HEK293 (cell line): ENCODE data around the gene SRI.

Source experiments
- ELK4 ChIP-seq: IDR thresholded peaks from 2 replicates; pipeline ENCODE4 v1.6.1; 2011; ENCODE audit warnings: mild to moderate bottlenecking, low read depth, low read length, borderline replicate concordance
- GLIS1 ChIP-seq: fragments of 450-650 bp; formaldehyde crosslinking; IDR thresholded peaks from 2 replicates; pipeline ENCODE4 v1.5.1; 2016; ENCODE audit warnings: missing biosample characterization, missing genetic modification characterization
- MEIS1 ChIP-seq: sonication (generic); formaldehyde crosslinking; IDR thresholded peaks from 2 replicates; pipeline ENCODE4 v1.8.1; 2022; ENCODE audit warnings: missing genetic modification reagents, mild to moderate bottlenecking, borderline replicate concordance
- PRDM10 ChIP-seq: fragments of 450-650 bp; formaldehyde crosslinking; IDR thresholded peaks from 2 replicates; pipeline ENCODE4 v1.5.1; 2016; ENCODE audit warnings: missing biosample characterization, missing genetic modification characterization
- REPIN1 ChIP-seq: fragments of 450-650 bp; formaldehyde crosslinking; IDR thresholded peaks from 2 replicates; pipeline ENCODE4 v1.5.1; 2017; ENCODE audit warnings: missing biosample characterization, missing genetic modification characterization, low read depth
- REST ChIP-seq: fragments of 450-650 bp; formaldehyde crosslinking; IDR thresholded peaks from 2 replicates; pipeline ENCODE4 v1.5.1; 2016; ENCODE audit warnings: missing biosample characterization, missing genetic modification characterization
- TCF7L2 ChIP-seq: IDR thresholded peaks from 2 replicates; pipeline ENCODE4 v1.6.1; 2011; ENCODE audit warnings: low read depth, mild to moderate bottlenecking, inconsistent platforms, low read length, moderate library complexity, borderline replicate concordance
- TSHZ1 ChIP-seq: fragments of 450-650 bp; formaldehyde crosslinking; IDR thresholded peaks from 2 replicates; pipeline ENCODE4 v1.5.1; 2016; ENCODE audit warnings: missing biosample characterization, missing genetic modification characterization, borderline replicate concordance
- ZBTB17 ChIP-seq: fragments of 450-650 bp; formaldehyde crosslinking; IDR thresholded peaks from 2 replicates; pipeline ENCODE4 v1.5.1; 2016; ENCODE audit warnings: missing biosample characterization, missing genetic modification characterization
- ZFHX2 ChIP-seq: fragments of 450-650 bp; formaldehyde crosslinking; conservative IDR thresholded peaks from 2 replicates; pipeline ENCODE4 v1.5.1; 2016; ENCODE audit warnings: missing biosample characterization, missing genetic modification characterization
- ZNF133 ChIP-seq: fragments of 450-650 bp; formaldehyde crosslinking; IDR thresholded peaks from 2 replicates; pipeline ENCODE4 v1.5.1; 2016; ENCODE audit warnings: missing biosample characterization, missing genetic modification characterization
- ZNF23 ChIP-seq: fragments of 450-650 bp; formaldehyde crosslinking; IDR thresholded peaks from 2 replicates; pipeline ENCODE4 v1.5.1; 2016; ENCODE audit warnings: missing biosample characterization, missing genetic modification characterization, borderline replicate concordance
- ZNF354C ChIP-seq: fragments of 450-650 bp; formaldehyde crosslinking; IDR thresholded peaks from 2 replicates; pipeline ENCODE4 v1.5.1; 2016; ENCODE audit warnings: missing biosample characterization, missing genetic modification characterization, low read depth, borderline replicate concordance
- ZNF426 ChIP-seq: fragments of 450-650 bp; formaldehyde crosslinking; IDR thresholded peaks from 2 replicates; pipeline ENCODE4 v1.5.1; 2017; ENCODE audit warnings: missing biosample characterization, missing genetic modification characterization, mild to moderate bottlenecking, inconsistent platforms, moderate library complexity
- ZNF473 ChIP-seq: fragments of 450-650 bp; formaldehyde crosslinking; IDR thresholded peaks from 2 replicates; pipeline ENCODE4 v1.5.1; 2017; ENCODE audit warnings: missing biosample characterization, missing genetic modification characterization
- ZNF514 ChIP-seq: fragments of 450-650 bp; formaldehyde crosslinking; IDR thresholded peaks from 2 replicates; pipeline ENCODE4 v1.5.1; 2016; ENCODE audit warnings: missing biosample characterization, missing genetic modification characterization
- ZNF549 ChIP-seq: fragments of 450-650 bp; IDR thresholded peaks from 2 replicates; pipeline ENCODE4 v1.5.1; 2018; ENCODE audit warnings: missing biosample characterization, missing genetic modification characterization, mild to moderate bottlenecking, inconsistent platforms, moderate library complexity
- ZNF610 ChIP-seq: fragments of 450-650 bp; formaldehyde crosslinking; IDR thresholded peaks from 2 replicates; pipeline ENCODE4 v1.5.1; 2016; ENCODE audit warnings: missing biosample characterization, missing genetic modification characterization, borderline replicate concordance
- ZNF624 ChIP-seq: fragments of 450-650 bp; formaldehyde crosslinking; IDR thresholded peaks from 2 replicates; pipeline ENCODE4 v1.5.1; 2017; ENCODE audit warnings: missing biosample characterization, missing genetic modification characterization
- ZNF626 ChIP-seq: fragments of 450-650 bp; sonication (Bioruptor Pico); formaldehyde crosslinking; IDR thresholded peaks from 2 replicates; pipeline ENCODE4 v1.5.1; 2018; ENCODE audit warnings: missing biosample characterization, missing genetic modification characterization, inconsistent platforms
- ZNF664 ChIP-seq: fragments of 450-650 bp; formaldehyde crosslinking; IDR thresholded peaks from 2 replicates; pipeline ENCODE4 v1.5.1; 2016; ENCODE audit warnings: missing biosample characterization, missing genetic modification characterization
- ZNF701 ChIP-seq: fragments of 450-650 bp; formaldehyde crosslinking; IDR thresholded peaks from 2 replicates; pipeline ENCODE4 v1.5.1; 2016; ENCODE audit warnings: missing biosample characterization, missing genetic modification characterization
- ZSCAN23 ChIP-seq: fragments of 450-650 bp; formaldehyde crosslinking; IDR thresholded peaks from 2 replicates; pipeline ENCODE4 v1.5.1; 2016; ENCODE audit warnings: missing biosample characterization, missing genetic modification characterization
- ZXDB ChIP-seq: fragments of 450-650 bp; formaldehyde crosslinking; IDR thresholded peaks from 2 replicates; pipeline ENCODE4 v1.5.1; 2016; ENCODE audit warnings: missing biosample characterization, missing genetic modification characterization
- TF ChIP-seq, protein P1 (sequence below): fragments of 450-650 bp; formaldehyde crosslinking; optimal IDR thresholded peaks from 2 replicates; pipeline ENCODE3; 2016; ENCODE audit warnings: missing biosample characterization, mild to moderate bottlenecking, missing genetic modification characterization

The SRI gene

DNA sequence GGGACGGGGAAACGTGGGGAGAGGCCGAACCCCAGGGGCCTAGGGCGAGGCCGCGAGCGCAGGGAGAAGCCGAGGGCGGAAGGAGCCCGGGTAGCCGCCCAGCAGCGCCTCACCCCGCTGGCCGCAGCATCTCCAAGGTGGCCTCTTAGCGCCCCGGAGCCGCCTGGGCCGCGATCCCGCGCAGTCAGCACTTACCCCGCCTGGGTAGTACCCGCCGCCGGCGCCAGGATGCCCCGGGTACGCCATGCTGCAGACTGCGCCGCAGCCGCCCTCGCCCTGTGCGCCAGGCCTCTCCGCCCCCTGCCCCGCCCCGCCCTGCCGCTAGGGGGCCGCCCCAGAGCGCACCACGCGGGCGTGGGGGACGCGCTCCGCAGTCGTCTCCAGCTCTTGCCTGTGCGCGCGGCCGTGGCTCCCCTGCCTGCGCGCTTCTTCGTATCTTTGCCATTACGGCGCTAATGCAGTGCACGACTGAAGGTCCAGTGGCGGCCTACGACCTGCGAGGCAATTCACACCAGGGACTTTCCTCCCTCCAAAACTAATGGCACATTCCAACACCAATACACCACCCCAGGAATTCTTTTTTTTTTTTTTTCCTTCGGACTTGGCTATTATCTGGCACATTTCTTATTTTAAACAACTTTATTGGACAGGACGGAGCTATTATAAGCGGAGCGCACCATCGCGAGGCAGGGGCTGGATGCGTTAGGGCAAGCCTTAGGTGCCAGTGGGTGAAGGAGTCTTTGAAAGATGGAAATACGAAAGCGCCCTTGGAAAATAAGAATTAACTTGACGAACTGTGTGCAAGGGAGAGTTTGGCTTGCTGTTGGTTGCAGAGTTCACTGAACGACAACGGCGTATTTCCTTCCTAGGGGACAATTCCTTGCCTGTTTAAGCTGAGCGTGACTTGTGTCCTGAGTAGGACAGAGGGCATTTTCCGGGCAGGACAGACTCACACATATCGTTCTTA, at the start of gene SRI (continued):
- no peak for TF ChIP-seq TSHZ1 (tag by site-specific recombination)
- TF ChIP-seq REPIN1 (tag by site-specific recombination): no peak
- no peak for TF ChIP-seq MEIS1 (CRISPR knock-in tag)
- no peak for TF ChIP-seq ZNF354C (tag by site-specific recombination)
- no peak for TF ChIP-seq ZNF514 (tag by site-specific recombination)
- TF ChIP-seq REST (tag by site-specific recombination): no peak
- no peak; the same call in 1 of the 2 replicates for TF ChIP-seq ZFHX2 (tag by site-specific recombination)
- TF ChIP-seq ZNF624: no peak
- no peak for TF ChIP-seq ZNF133 (tag by site-specific recombination)
- TF ChIP-seq ZNF23 (tag by site-specific recombination): no peak
- TF ChIP-seq GLIS1 (tag by site-specific recombination): peak; percentile 74
- peak; percentile 100 for TF ChIP-seq PRDM10 (tag by site-specific recombination)
- TF ChIP-seq ZNF610 (tag by site-specific recombination): no peak
- no peak for TF ChIP-seq TCF7L2
- peak; percentile 29; the same call in 1 of the 2 replicates for TF ChIP-seq ZXDB (tag by site-specific recombination)
- no peak for TF ChIP-seq ZNF549 (tag by site-specific recombination)
- TF ChIP-seq ELK4: no peak
- no peak for TF ChIP-seq ZNF664
- TF ChIP-seq ZNF473 (tag by site-specific recombination): no peak
- no peak for TF ChIP-seq ZSCAN23 (tag by site-specific recombination)
- TF ChIP-seq, protein P1, sequence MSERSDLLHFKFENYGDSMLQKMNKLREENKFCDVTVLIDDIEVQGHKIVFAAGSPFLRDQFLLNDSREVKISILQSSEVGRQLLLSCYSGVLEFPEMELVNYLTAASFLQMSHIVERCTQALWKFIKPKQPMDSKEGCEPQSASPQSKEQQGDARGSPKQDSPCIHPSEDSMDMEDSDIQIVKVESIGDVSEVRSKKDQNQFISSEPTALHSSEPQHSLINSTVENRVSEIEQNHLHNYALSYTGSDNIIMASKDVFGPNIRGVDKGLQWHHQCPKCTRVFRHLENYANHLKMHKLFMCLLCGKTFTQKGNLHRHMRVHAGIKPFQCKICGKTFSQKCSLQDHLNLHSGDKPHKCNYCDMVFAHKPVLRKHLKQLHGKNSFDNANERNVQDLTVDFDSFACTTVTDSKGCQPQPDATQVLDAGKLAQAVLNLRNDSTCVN: peak; percentile 76
- TF ChIP-seq ZNF426 (tag by site-specific recombination): no peak
- TF ChIP-seq ZNF701 (tag by site-specific recombination): no peak
- TF ChIP-seq ZBTB17 (tag by site-specific recombination): no peak
- no peak for TF ChIP-seq ZNF626 (tag by site-specific recombination)
